PC-9 (cell line): Measurements from ENCODE around the gene AMELX.

Experiments used
- EZH2 ChIP-seq: fragments of 200-600 bp; sonication (generic); IDR thresholded peaks from 2 replicates; pipeline ENCODE4 v1.8.0; 2017; ENCODE audit warnings: antibody characterized with exemption, low read depth
- TF ChIP-seq, protein P1 (sequence below): fragments of 200-600 bp; sonication (generic); conservative IDR thresholded peaks from 2 replicates; pipeline ENCODE4 v1.6.1; 2017; ENCODE audit warnings: mixed run types, antibody characterized with exemption, mild to moderate bottlenecking, moderate library complexity

DNA sequence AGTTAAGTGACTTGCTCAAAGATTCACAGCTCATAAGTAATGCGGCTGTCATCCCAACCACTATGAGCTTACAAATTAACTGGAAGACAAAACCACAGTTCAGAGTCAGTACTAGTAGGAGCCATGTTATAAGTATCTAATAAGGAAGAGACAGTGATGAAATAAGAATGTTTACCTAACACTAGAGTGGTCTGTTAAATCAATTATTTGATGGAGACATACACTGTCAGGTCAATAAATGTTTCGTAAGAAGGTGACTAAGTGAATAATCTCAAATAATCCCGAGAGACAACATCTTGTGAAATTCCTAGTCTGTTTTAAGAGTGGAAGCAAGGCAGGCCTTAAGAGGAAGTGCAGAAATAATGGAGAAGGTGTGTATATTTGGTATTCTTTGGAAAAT is 25.8 kb upstream of the AMELX start:
- TF ChIP-seq, protein P1, sequence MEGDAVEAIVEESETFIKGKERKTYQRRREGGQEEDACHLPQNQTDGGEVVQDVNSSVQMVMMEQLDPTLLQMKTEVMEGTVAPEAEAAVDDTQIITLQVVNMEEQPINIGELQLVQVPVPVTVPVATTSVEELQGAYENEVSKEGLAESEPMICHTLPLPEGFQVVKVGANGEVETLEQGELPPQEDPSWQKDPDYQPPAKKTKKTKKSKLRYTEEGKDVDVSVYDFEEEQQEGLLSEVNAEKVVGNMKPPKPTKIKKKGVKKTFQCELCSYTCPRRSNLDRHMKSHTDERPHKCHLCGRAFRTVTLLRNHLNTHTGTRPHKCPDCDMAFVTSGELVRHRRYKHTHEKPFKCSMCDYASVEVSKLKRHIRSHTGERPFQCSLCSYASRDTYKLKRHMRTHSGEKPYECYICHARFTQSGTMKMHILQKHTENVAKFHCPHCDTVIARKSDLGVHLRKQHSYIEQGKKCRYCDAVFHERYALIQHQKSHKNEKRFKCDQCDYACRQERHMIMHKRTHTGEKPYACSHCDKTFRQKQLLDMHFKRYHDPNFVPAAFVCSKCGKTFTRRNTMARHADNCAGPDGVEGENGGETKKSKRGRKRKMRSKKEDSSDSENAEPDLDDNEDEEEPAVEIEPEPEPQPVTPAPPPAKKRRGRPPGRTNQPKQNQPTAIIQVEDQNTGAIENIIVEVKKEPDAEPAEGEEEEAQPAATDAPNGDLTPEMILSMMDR, result no peak
- no peak for TF ChIP-seq EZH2
